ENCODE results near the gene GSE1. TPM values are rescaled to one million over a fixed set of nuclear protein-coding genes. Genes with fewer than 3 reads are reported as not detected.
A peak's percentile ranks its signal among the peaks of the same experiment; 100 is the strongest.

Gene GSE1
- total and polyA plus RNA-seq, 2 of the 13 experiments (the other 11 are each of a cell fraction or from before 2014, with no cell fraction given) = 16.1 to 31.2 TPM

- H3K27ac ChIP-seq (ENCODE audit: extremely low read length, insufficient read depth, low read length) = no peak overlapping the region
- H3K4me2 ChIP-seq (ENCODE audit: low read depth, low read length) = no peak overlapping the region
- FAIRE-seq = no peak
- TF ChIP-seq HNRNPL (IDR thresholded peaks at IDR 0.05; ENCODE audit: low read depth, low read length) (0 out of 2 replicates have a peak, but pooled peaks have one; percentile 26), HNRNPK (IDR thresholded peaks at IDR 0.05; ENCODE audit: low read depth, low read length, poor library complexity, severe bottlenecking) (peak; percentile 27), PATZ1 (CRISPR knock-in tag; IDR thresholded peaks at IDR 0.05) (peak; percentile 11; the same call in 1 of the 2 replicates), FOXO1 (CRISPR knock-in tag; IDR thresholded peaks at IDR 0.05) (no peak), AGO2 (optimal IDR thresholded peaks at IDR 0.05; ENCODE audit: low read depth, low read length) (peak; percentile 21), MED8 (CRISPR knock-in tag; IDR thresholded peaks at IDR 0.05; ENCODE audit: insufficient replicate concordance) (no peak), MAX (IDR thresholded peaks at IDR 0.05) (0 out of 2 replicates have a peak, but pooled peaks have one; percentile 16), ZNF160 (CRISPR knock-in tag; IDR thresholded peaks at IDR 0.05) (no peak), AHDC1 (CRISPR knock-in tag; IDR thresholded peaks at IDR 0.05; ENCODE audit: borderline replicate concordance) (no peak), MTA1 (CRISPR knock-in tag; IDR thresholded peaks at IDR 0.05; ENCODE audit: borderline replicate concordance) (0 out of 2 replicates have a peak, but pooled peaks have one; percentile 2), MED1 (CRISPR knock-in tag; IDR thresholded peaks at IDR 0.05) (no peak), ADNP (CRISPR knock-in tag; IDR thresholded peaks at IDR 0.05) (no peak)
- in situ Hi-C loops (cut with HindIII; ENCODE audit: extremely low pct_ligation_motif_present, low pct_unique_long_range_greater_than_20kb) (no loop called here), intact Hi-C loops (cut with micrococcal nuclease; ENCODE audit: unreplicated experiment) (no loop called here)
- 91% methylated on average over 27 of the region's 42 CpGs for WGBS (ENCODE audit: low lambda C conversion rate)
- peaks cover 9% of the 10 kb centered on the region for H3K79me2 ChIP-seq (ENCODE audit: insufficient read depth, low read length)
- no peak overlapping the region for H3K4me3 ChIP-seq (replicated peaks in 1 of 3; ENCODE audit: insufficient read depth in 1 of 3, low read depth in 2 of 3, low read length in 3 of 3)
- H3K36me3 ChIP-seq (replicated peaks in 1 of 2; ENCODE audit: control insufficient read depth in 1 of 2, insufficient read depth in 2 of 2, low read length in 2 of 2) = peaks cover 44 to 50% of the 10 kb centered on the region in 2 experiments
- CTCF ChIA-PET (ENCODE audit: low intra/inter-chr PET ratio, low total read pairs) = no interaction called here
- H3K9ac ChIP-seq (ENCODE audit: insufficient read depth, low read depth, low read length) = no peak overlapping the region
- BruUV-seq (replicated peaks) = no TSS peak
- H4K20me1 ChIP-seq (ENCODE audit: insufficient read depth, low read length) = peaks cover 62% of the 10 kb centered on the region
- POLR2A ChIA-PET = no interaction called here
- H2AFZ ChIP-seq (ENCODE audit: low read length) = no peak overlapping the region
- H3K27me3 ChIP-seq (ENCODE audit: control insufficient read depth in 1 of 2, insufficient read depth in 2 of 2, low read length in 2 of 2) = no peaks in the 10 kb centered on the region
- DNase-seq (ENCODE audit: low spot score) = no peak
- ATAC-seq = no peak
- no peaks in the 10 kb centered on the region for H3K9me3 ChIP-seq (ENCODE audit: low read length)
- peaks cover 21% of the 10 kb centered on the region for H3K4me1 ChIP-seq (ENCODE audit: insufficient read depth, low read length)
These were observed 37.9 kb downstream of the GSE1 start for GRCh38 chr16:85650844-85651628.
